Smooth muscle cell (in vitro differentiated cells): ENCODE measurements around the gene SORCS1. TPM values are rescaled to one million over a fixed set of nuclear protein-coding genes. Genes with fewer than 3 reads are reported as not detected.

Source experiments
- DNase-seq: peaks from one replicate; lab custom pipeline; 2025; ENCODE audit not compliant: unreplicated experiment; lab: John Stamatoyannopoulos, UW
- H2AFZ ChIP-seq: fragments of 200-600 bp; sonication (generic); 2 replicates; pipeline ENCODE4 v1.6.0; 2016; ENCODE audit warnings: antibody characterized with exemption, low read depth, mild to moderate bottlenecking
- H3F3A ChIP-seq: fragments of 200-600 bp; sonication (generic); 2 replicates; pipeline ENCODE4 v1.6.0; 2017; ENCODE audit warnings: antibody characterized with exemption, low read depth
- H3K27ac ChIP-seq: fragments of 200-600 bp; sonication (generic); 2 replicates; pipeline ENCODE4 v1.5.1; 2016; ENCODE audit warnings: low read depth, mild to moderate bottlenecking
- H3K27me3 ChIP-seq: fragments of 200-600 bp; sonication (generic); 2 replicates; pipeline ENCODE4 v1.6.1; 2016; ENCODE audit warnings: low read depth, mild to moderate bottlenecking
- H3K36me3 ChIP-seq: fragments of 200-600 bp; sonication (generic); 2 replicates; pipeline ENCODE4 v1.5.1; 2016; ENCODE audit warnings: low read depth
- H3K4me1 ChIP-seq: fragments of 200-600 bp; sonication (generic); 2 replicates; pipeline ENCODE4 v1.5.1; 2016; ENCODE audit warnings: low read depth
- H3K4me2 ChIP-seq: fragments of 200-600 bp; sonication (generic); 2 replicates; pipeline ENCODE4 v1.6.0; 2016; ENCODE audit warnings: mild to moderate bottlenecking
- H3K4me3 ChIP-seq: fragments of 200-600 bp; sonication (generic); 2 replicates; pipeline ENCODE4 v1.5.1; 2016; ENCODE audit warnings: mild to moderate bottlenecking
- H3K79me2 ChIP-seq: fragments of 200-600 bp; sonication (generic); 2 replicates; pipeline ENCODE4 v1.6.0; 2016; ENCODE audit warnings: low read depth, mild to moderate bottlenecking
- H3K9ac ChIP-seq: fragments of 200-600 bp; sonication (generic); 2 replicates; pipeline ENCODE4 v1.6.0; 2016; ENCODE audit warnings: low read depth
- H3K9me3 ChIP-seq: fragments of 200-600 bp; sonication (generic); replicated peaks from 2 replicates; pipeline ENCODE4 v1.5.1; 2016; ENCODE audit warnings: low read depth
- H4K20me1 ChIP-seq: fragments of 200-600 bp; sonication (generic); 2 replicates; pipeline ENCODE4 v1.6.0; 2016; ENCODE audit warnings: low read depth
- WGBS: methylation state at CpG from one replicate; pipeline ENCODE4 v1.1.7; 2016; ENCODE audit warnings: low lambda C conversion rate; 5-methylcytosine and 5-hydroxymethylcytosine counted together
- polyA plus RNA-seq: library from polyadenylated mRNA; unstranded; fragments of >200 nt; fragmentation: Nextera tagmentation; extraction: Ambion mirVana; gene quantifications from 2 replicates; pipeline ENCODE4 v1.2.1, GENCODE V29; 2016
- total RNA-seq: library from RNA; depleted of rRNA; stranded (reverse); fragments of >200 nt; gene quantifications from 2 replicates; pipeline ENCODE4 v1.2.3, GENCODE V29; 2014
- TF ChIP-seq, protein P1 (sequence below): fragments of 200-600 bp; sonication (generic); IDR thresholded peaks from 2 replicates; pipeline ENCODE4 v1.5.1; 2017; ENCODE audit warnings: borderline replicate concordance, mild to moderate bottlenecking, antibody characterized with exemption; ENCODE audit not compliant: insufficient read depth, poor library complexity, severe bottlenecking

The SORCS1 gene
- total and polyA plus RNA-seq, 2 experiments from 2014 or later: 0.67 TPM; not detected in 1

DNA sequence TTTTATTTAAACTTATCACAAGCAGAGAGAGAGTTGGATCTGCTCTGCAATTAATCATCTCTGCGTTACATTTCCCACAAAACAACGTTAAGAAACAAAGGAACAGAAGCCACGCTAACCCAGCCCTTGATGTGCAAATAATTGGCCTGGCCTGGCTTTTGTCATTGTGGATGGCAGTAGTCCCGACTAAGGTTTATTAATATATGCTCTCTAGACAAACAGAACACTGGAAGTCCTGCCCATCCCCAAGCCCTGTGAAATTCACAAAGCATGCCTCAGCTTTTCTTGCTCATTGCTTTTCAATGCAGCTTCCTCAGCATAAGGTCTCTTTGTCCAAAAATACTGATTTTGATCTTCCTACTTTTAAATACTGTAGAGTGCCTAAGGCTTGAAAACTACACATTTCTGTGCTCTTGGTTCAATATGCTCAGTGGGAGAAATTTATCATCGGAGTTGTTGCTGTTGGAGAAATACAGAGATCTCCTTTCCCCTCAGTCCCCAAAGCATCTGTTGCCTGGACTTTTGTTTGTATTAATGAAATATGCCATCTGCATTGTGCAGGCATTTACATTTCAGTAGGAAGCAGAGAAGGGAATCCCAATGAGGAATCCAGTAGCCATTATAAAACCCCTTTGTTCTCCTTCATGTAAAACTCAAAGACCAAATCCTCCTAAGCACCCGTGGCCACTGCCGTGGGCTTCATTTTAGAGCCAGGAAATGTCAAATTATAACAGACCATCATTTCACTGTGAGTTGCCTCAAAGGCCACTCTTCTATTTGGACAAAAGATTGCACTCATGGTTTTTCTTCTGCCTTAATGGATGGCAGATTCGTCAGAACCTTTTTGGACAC, 61.1 kb downstream of the SORCS1 start:
- Histone ChIP-seq H3F3A (no peaks in the 10 kb centered on the region), H3K9me3 (no peaks in the 10 kb centered on the region), H3K27ac (no peak overlapping the region), H3K4me1 (peaks cover 17% of the 10 kb centered on the region), H3K4me3 (no peak overlapping the region), H4K20me1 (no peaks in the 10 kb centered on the region), H3K36me3 (no peaks in the 10 kb centered on the region), H2AFZ (no peak overlapping the region), H3K79me2 (no peaks in the 10 kb centered on the region), H3K4me2 (no peak overlapping the region), H3K27me3 (no peaks in the 10 kb centered on the region), H3K9ac (no peak overlapping the region)
- no peak for DNase-seq
- 42% methylated on average over 8 of the region's 8 CpGs for WGBS
- TF ChIP-seq, protein P1, sequence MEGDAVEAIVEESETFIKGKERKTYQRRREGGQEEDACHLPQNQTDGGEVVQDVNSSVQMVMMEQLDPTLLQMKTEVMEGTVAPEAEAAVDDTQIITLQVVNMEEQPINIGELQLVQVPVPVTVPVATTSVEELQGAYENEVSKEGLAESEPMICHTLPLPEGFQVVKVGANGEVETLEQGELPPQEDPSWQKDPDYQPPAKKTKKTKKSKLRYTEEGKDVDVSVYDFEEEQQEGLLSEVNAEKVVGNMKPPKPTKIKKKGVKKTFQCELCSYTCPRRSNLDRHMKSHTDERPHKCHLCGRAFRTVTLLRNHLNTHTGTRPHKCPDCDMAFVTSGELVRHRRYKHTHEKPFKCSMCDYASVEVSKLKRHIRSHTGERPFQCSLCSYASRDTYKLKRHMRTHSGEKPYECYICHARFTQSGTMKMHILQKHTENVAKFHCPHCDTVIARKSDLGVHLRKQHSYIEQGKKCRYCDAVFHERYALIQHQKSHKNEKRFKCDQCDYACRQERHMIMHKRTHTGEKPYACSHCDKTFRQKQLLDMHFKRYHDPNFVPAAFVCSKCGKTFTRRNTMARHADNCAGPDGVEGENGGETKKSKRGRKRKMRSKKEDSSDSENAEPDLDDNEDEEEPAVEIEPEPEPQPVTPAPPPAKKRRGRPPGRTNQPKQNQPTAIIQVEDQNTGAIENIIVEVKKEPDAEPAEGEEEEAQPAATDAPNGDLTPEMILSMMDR: no peak

DNA sequence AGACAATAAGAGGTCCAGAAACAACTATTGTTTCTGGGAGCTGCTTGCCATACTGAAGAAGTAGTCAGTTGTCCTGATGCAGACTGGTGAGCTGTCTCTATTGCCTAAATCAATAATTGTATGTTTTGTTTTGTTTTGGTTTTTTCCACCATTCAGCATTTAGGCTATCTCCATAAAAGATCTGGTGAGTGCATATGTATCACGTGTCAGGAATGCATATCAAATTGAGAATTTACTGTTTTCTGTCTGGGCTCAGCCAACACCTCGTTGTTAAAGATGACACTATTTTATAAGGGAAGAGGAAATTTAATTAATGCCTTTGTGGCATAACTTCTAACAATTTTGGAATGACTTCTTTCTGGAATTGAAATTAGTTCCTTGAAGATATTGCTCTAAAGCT, 66.2 kb downstream of the SORCS1 start:
- Histone ChIP-seq H3K4me3 (no peak overlapping the region), H4K20me1 (no peaks in the 10 kb centered on the region), H3K9me3 (no peaks in the 10 kb centered on the region), H2AFZ (no peak overlapping the region), H3K27ac (no peak overlapping the region), H3K4me1 (peaks cover 8% of the 10 kb centered on the region), H3K4me2 (no peak overlapping the region), H3K36me3 (no peaks in the 10 kb centered on the region), H3K27me3 (no peaks in the 10 kb centered on the region), H3K79me2 (no peaks in the 10 kb centered on the region), H3K9ac (no peak overlapping the region), H3F3A (no peaks in the 10 kb centered on the region)
- TF ChIP-seq, protein P1: no peak
- DNase-seq: no peak
- WGBS: 71% methylated on average over 2 of the region's 2 CpGs

DNA sequence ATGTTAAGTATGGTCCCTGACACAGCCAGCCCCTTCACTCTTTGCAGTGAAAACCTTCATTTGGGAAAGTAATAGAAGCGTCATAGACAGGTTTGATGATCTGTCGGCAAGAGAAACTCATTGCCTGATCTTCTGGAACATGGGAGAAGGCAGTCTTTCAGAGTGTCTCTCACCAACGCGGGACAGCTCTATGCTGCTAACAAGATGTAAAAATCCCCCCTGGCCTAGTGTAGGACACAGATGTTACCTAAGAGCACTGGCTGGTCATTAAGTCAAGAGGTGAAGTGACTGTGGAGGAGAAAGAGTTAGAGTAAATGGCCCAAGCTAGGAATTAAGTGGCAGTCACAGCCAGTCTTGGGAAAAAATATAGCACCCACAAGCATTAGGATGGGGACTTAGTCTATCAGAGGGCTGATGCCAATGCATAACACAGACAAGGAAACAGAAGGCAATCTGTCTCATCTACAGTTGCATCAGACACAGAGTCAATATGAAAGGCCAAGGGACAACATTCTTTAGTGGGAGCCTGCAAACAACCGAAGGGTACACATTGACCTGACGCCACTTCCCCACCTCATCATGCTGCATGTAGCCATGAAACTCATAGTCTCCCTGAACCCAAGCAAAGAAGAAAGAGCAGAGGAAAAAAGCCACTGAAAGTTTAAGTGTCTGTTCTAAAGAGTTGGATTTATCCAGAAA, 69.5 kb downstream of the SORCS1 start:
- Histone ChIP-seq H3K36me3 (no peaks in the 10 kb centered on the region), H3K79me2 (no peaks in the 10 kb centered on the region), H3K9ac (no peak overlapping the region), H3K4me1 (peaks cover 9% of the 10 kb centered on the region), H3K27me3 (no peaks in the 10 kb centered on the region), H2AFZ (no peak overlapping the region), H4K20me1 (no peaks in the 10 kb centered on the region), H3K27ac (no peak overlapping the region), H3K9me3 (no peaks in the 10 kb centered on the region), H3F3A (no peaks in the 10 kb centered on the region), H3K4me3 (no peak overlapping the region), H3K4me2 (no peak overlapping the region)
- WGBS: 93% methylated on average over 6 of the region's 6 CpGs
- TF ChIP-seq, protein P1: no peak
- DNase-seq: no peak
